ENCODE results near the gene HOXD3. TPM values are rescaled to one million over a fixed set of nuclear protein-coding genes. Genes with fewer than 3 reads are reported as not detected.

The HOXD3 gene
- total RNA-seq, 1 experiment from 2014 or later, result not detected

- Histone ChIP-seq H2BK12ac (ENCODE audit: insufficient read length, low read depth, low read length) (no peak overlapping the region), H3K27ac (ENCODE audit: insufficient read length, low read depth, low read length) (no peak overlapping the region), H4K5ac (ENCODE audit: insufficient read length, low read depth, low read length) (no peak overlapping the region), H3K4me2 (ENCODE audit: insufficient read depth, insufficient read length, low read length) (no peak overlapping the region), H3K9ac (ENCODE audit: extremely low read depth, insufficient read length, low read length) (no peak overlapping the region), H3K27me3 (ENCODE audit: insufficient read depth, low read length) (peaks cover 92% of the 10 kb centered on the region), H2BK15ac (ENCODE audit: low read depth, low read length) (no peak overlapping the region), H4K20me1 (ENCODE audit: control insufficient read depth, insufficient read depth, insufficient read length) (no peaks in the 10 kb centered on the region), H3K79me2 (ENCODE audit: insufficient read depth, low read length) (no peaks in the 10 kb centered on the region), H4K8ac (replicated peaks; ENCODE audit: insufficient read length, low read depth, low read length) (no peak overlapping the region), H2BK120ac (ENCODE audit: low read depth, low read length, poor library complexity, severe bottlenecking) (no peak overlapping the region), H3K56ac (ENCODE audit: insufficient read length, low read depth, low read length) (no peak overlapping the region), H3K23ac (ENCODE audit: insufficient read length, low read depth, low read length) (no peak overlapping the region), H3K14ac (ENCODE audit: insufficient read depth, low read length) (no peak overlapping the region), H3K4ac (ENCODE audit: low read depth, low read length) (no peak overlapping the region), H3K23me2 (ENCODE audit: insufficient read length, low read depth, low read length, poor library complexity, severe bottlenecking) (peaks cover 8% of the 10 kb centered on the region), H3K4me1 (ENCODE audit: insufficient read depth, low read length) (no peaks in the 10 kb centered on the region; the same call in 1 of the 2 replicates), H2AFZ (ENCODE audit: low read length) (no peak overlapping the region), H3K9me3 (ENCODE audit: control insufficient read depth, low read depth, low read length) (no peaks in the 10 kb centered on the region), H4K91ac (ENCODE audit: insufficient read length, low read depth, low read length) (no peak overlapping the region), H2BK5ac (ENCODE audit: insufficient read length, low read length) (no peak overlapping the region), H3K18ac (ENCODE audit: insufficient read length, low read depth, low read length) (no peak overlapping the region), H3K79me1 (ENCODE audit: insufficient read depth, low read depth, low read length, poor library complexity, severe bottlenecking) (no peaks in the 10 kb centered on the region), H2BK20ac (ENCODE audit: low read depth, low read length, poor library complexity, severe bottlenecking) (no peak overlapping the region), H3T11ph (ENCODE audit: low read length) (no peak overlapping the region), H2AK5ac (ENCODE audit: insufficient read length, low read length) (no peak overlapping the region)
- H3K36me3 Mint-ChIP-seq (ENCODE audit: insufficient read depth in 1 of 3, low read depth in 3 of 3), result no peaks in the 10 kb centered on the region; a peak in 1 of 7 replicates
- no peak overlapping the region for H3K27ac Mint-ChIP-seq
- DNase-seq, result no peak
- H3K27me3 Mint-ChIP-seq (ENCODE audit: low read depth), result peaks cover 98% of the 10 kb centered on the region
- H3K4me1 Mint-ChIP-seq, result peaks cover 10 to 16% of the 10 kb centered on the region in 2 experiments
- no peak for TF ChIP-seq CTCF (conservative IDR thresholded peaks at IDR 0.05)
- no peak overlapping the region for H3K4me3 Mint-ChIP-seq
- H3K9me3 Mint-ChIP-seq, result peaks cover 4% of the 10 kb centered on the region in 2 experiments; a peak in 3 of 5 replicates
Observed at GRCh38 chr2:176133389-176133788, 23.7 kb upstream of the HOXD3 start.

Data from H9 (cell line).